ENCODE results near the gene RRP9.

Gene RRP9

DNA sequence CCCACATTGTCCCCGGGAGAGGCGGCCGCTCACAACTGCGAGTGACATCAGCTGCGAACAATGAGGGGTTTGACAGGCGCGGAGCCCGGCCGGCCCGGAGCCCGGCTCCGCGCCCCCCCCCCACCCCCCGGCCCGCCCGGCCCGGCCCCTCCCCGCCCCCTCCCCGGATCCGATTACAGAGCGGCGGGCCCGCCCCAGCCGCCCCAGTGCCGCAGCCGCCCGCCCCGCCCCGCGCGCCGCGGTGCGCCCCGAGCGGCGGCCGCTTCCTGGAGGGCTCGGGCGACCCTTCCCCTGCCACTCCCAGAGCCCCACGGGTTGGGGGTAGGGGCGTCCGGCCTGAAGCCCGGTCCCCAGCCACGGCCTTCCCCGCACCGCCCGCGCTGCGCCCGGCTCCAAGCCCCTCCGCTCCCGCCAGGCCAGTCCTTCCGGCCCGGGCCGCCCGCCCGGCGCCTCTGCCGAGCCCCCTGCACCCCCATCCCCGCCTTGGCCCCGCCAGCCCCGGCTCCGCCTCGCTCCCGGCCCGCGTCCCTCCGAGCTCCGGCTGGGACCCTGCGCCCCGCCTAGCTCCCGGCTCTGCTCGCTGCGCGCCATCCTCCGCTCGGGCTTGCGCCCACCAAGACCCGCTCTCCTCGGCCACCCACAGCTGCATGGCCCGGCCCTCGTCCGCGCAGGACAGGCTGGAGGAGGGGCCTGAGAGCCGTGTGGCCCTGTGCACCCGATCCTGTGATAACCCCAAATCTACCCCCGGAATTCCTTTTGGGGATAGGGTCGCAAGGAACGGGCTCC lies 25.9 kb upstream of the RRP9 start, which contains the start of gene PCBP4:
Gene PCBP4 (minus strand): TSS at position 71 of the 786 bp plus-strand sequence. CDS start 6,214 bp downstream, outside the sequence.
- Histone ChIP-seq H3K9ac (ENCODE audit: low read depth, low read length, poor library complexity) (peak within 1 kb of the TSS; percentile 97), H3K14ac (ENCODE audit: low read length) (peak within 1 kb of the TSS; percentile 77), H3K18ac (ENCODE audit: low read length) (peak within 1 kb of the TSS; percentile 100), H3K4me1 (ENCODE audit: control insufficient read depth in 2 of 2, insufficient read depth in 1 of 2, low read depth in 1 of 2, low read length in 2 of 2) (peaks cover 43 to 53% of the 10 kb centered on the region in 2 donors), H4K91ac (ENCODE audit: low read depth, low read length, poor library complexity) (peak within 1 kb of the TSS; percentile 81), H3K36me3 (replicated peaks in 1 of 2; ENCODE audit: control insufficient read depth in 2 of 2, insufficient read depth in 2 of 2, low read length in 2 of 2) (peaks cover 0 to 3% of the 10 kb centered on the region in 2 donors), H2AK5ac (ENCODE audit: low read depth, low read length) (peak within 1 kb of the TSS; percentile 96), H2BK15ac (ENCODE audit: low read length) (peak within 1 kb of the TSS; percentile 93), H3K27ac (replicated peaks; ENCODE audit: low read length) (peak within 1 kb of the TSS; percentile 98), H2BK12ac (ENCODE audit: low read length) (peak within 1 kb of the TSS; percentile 98), H2BK5ac (ENCODE audit: low read length) (peak within 1 kb of the TSS; percentile 97), H3K4me3 (ENCODE audit: low read length in 2 of 2) (peak within 1 kb of the TSS; percentile 60 to 92), H3K4ac (ENCODE audit: low read length) (peak within 1 kb of the TSS; percentile 97), H2AFZ (ENCODE audit: low read length) (peak within 1 kb of the TSS; percentile 85), H3K23ac (ENCODE audit: low read depth, low read length, poor library complexity) (peak within 1 kb of the TSS; percentile 32), H3K27me3 (ENCODE audit: control insufficient read depth in 3 of 3, insufficient read depth in 3 of 3, low read depth in 1 of 3, low read length in 3 of 3) (no peaks in the 10 kb centered on the region), H2BK120ac (ENCODE audit: low read depth, low read length) (peak within 1 kb of the TSS; percentile 81), H3K79me1 (ENCODE audit: low read depth, low read length) (peaks cover 6% of the 10 kb centered on the region), H3K4me2 (ENCODE audit: insufficient read depth, low read length, poor library complexity, severe bottlenecking) (peak within 1 kb of the TSS; percentile 93), H3K9me3 (replicated peaks in 1 of 2; ENCODE audit: control insufficient read depth in 2 of 2, insufficient read depth in 1 of 2, low read depth in 1 of 2, low read length in 2 of 2) (peaks cover 0 to 2% of the 10 kb centered on the region in 2 donors), H4K8ac (ENCODE audit: low read depth, low read length) (peak within 1 kb of the TSS; percentile 70)
- no peak for DNase-seq (ENCODE audit: low spot score)
- no CpG with 5 or more reads among the region's 90 CpGs for WGBS, 2 donors (ENCODE audit: extremely low coverage in 2 of 2, insufficient read length in 2 of 2, insufficient replicate concordance in 1 of 2)

DNA sequence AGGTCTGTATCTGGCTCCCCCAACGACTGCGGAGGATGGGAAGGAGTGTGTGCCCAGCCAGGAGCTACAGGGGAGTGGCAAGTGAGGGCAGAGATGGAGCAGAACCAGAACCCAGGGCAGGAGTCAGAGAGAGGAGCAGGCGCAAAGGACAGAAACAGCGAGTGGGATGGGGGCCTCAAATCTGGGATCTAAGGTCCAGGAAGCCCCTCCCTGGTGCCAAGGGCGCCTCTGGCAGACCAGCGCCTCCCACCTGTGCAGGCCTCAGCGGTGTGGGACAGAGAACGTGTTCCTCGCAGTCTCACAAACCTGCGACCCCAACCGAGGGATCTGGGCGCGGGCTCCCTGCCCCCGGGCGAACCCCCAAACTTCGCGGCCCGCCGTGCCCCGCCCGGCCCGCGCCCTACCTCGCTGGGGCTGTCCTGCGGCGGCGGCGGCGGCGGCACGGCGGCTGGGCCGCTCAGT lies 25.2 kb upstream of the RRP9 start:
- Histone ChIP-seq H2BK120ac (ENCODE audit: low read depth, low read length) (peak overlapping the region; percentile 81), H2BK15ac (ENCODE audit: low read length) (peak overlapping the region; percentile 13), H3K79me1 (ENCODE audit: low read depth, low read length) (peaks cover 6% of the 10 kb centered on the region), H3K27ac (replicated peaks; ENCODE audit: low read length) (peak overlapping the region; percentile 67), H3K14ac (ENCODE audit: low read length) (peak overlapping the region; percentile 77), H3K9ac (ENCODE audit: low read depth, low read length, poor library complexity) (peak overlapping the region; percentile 90), H3K4me3 (ENCODE audit: low read length in 2 of 2) (peak overlapping the region; percentile 60 to 83), H3K4me2 (ENCODE audit: insufficient read depth, low read length, poor library complexity, severe bottlenecking) (peak overlapping the region; percentile 92), H2AK5ac (ENCODE audit: low read depth, low read length) (peak overlapping the region; percentile 96), H4K8ac (ENCODE audit: low read depth, low read length) (no peak overlapping the region), H3K27me3 (ENCODE audit: control insufficient read depth in 3 of 3, insufficient read depth in 3 of 3, low read depth in 1 of 3, low read length in 3 of 3) (no peaks in the 10 kb centered on the region), H2BK5ac (ENCODE audit: low read length) (peak overlapping the region; percentile 82), H3K4ac (ENCODE audit: low read length) (peak overlapping the region; percentile 43), H3K23ac (ENCODE audit: low read depth, low read length, poor library complexity) (no peak overlapping the region), H2AFZ (ENCODE audit: low read length) (peak overlapping the region; percentile 82), H2BK12ac (ENCODE audit: low read length) (peak overlapping the region; percentile 27), H4K91ac (ENCODE audit: low read depth, low read length, poor library complexity) (no peak overlapping the region), H3K18ac (ENCODE audit: low read length) (peak overlapping the region; percentile 20), H3K4me1 (ENCODE audit: control insufficient read depth in 2 of 2, insufficient read depth in 1 of 2, low read depth in 1 of 2, low read length in 2 of 2) (peaks cover 43 to 56% of the 10 kb centered on the region in 2 donors), H3K36me3 (replicated peaks in 1 of 2; ENCODE audit: control insufficient read depth in 2 of 2, insufficient read depth in 2 of 2, low read length in 2 of 2) (peaks cover 0 to 3% of the 10 kb centered on the region in 2 donors), H3K9me3 (replicated peaks in 1 of 2; ENCODE audit: control insufficient read depth in 2 of 2, insufficient read depth in 1 of 2, low read depth in 1 of 2, low read length in 2 of 2) (peaks cover 0 to 2% of the 10 kb centered on the region in 2 donors)
- WGBS, 2 donors (ENCODE audit: extremely low coverage in 2 of 2, insufficient read length in 2 of 2, insufficient replicate concordance in 1 of 2) = no CpG with 5 or more reads among the region's 33 CpGs
- DNase-seq (ENCODE audit: low spot score) = no peak

DNA sequence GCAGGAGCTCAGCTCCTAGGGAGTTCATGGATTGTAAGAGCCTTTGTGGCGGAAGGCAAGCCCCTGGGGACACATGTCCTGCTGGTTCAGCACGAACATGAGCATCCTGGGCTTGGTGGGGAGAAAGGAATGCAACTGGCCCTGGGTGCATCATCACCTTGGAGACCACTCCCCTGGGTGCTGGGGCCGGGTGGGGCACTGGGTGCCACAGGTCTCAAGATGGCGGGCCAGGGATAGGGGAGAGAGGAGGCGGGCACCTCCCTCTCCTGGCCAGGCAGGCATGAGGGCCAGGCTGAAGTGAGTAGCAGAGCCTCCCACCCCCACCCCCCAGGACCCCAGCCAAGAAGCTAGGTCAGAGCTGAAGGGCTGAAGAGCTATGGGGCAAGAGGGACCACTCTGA lies 24.8 kb upstream of the RRP9 start:
- peak overlapping the region; percentile 90 for H3K9ac ChIP-seq (ENCODE audit: low read depth, low read length, poor library complexity)
- H4K91ac ChIP-seq (ENCODE audit: low read depth, low read length, poor library complexity) = no peak overlapping the region
- H3K23ac ChIP-seq (ENCODE audit: low read depth, low read length, poor library complexity) = peak overlapping the region; percentile 32
- H3K9me3 ChIP-seq (replicated peaks in 1 of 2; ENCODE audit: control insufficient read depth in 2 of 2, insufficient read depth in 1 of 2, low read depth in 1 of 2, low read length in 2 of 2) = peaks cover 0 to 2% of the 10 kb centered on the region in 2 donors
- H4K8ac ChIP-seq (ENCODE audit: low read depth, low read length) = no peak overlapping the region
- no peak overlapping the region for H3K14ac ChIP-seq (ENCODE audit: low read length)
- peak overlapping the region; percentile 98 for H2BK12ac ChIP-seq (ENCODE audit: low read length)
- WGBS, 2 donors (ENCODE audit: extremely low coverage in 2 of 2, insufficient read length in 2 of 2, insufficient replicate concordance in 1 of 2) = no CpG with 5 or more reads among the region's 5 CpGs
- H2BK15ac ChIP-seq (ENCODE audit: low read length) = peak overlapping the region; percentile 13
- H3K4ac ChIP-seq (ENCODE audit: low read length) = no peak overlapping the region
- peak overlapping the region; percentile 81 for H2BK120ac ChIP-seq (ENCODE audit: low read depth, low read length)
- H3K4me2 ChIP-seq (ENCODE audit: insufficient read depth, low read length, poor library complexity, severe bottlenecking) = peak overlapping the region; percentile 92
- peak overlapping the region; percentile 60 to 83 for H3K4me3 ChIP-seq (ENCODE audit: low read length in 2 of 2)
- peak overlapping the region; percentile 96 for H2AK5ac ChIP-seq (ENCODE audit: low read depth, low read length)
- H3K36me3 ChIP-seq (replicated peaks in 1 of 2; ENCODE audit: control insufficient read depth in 2 of 2, insufficient read depth in 2 of 2, low read length in 2 of 2) = peaks cover 0 to 3% of the 10 kb centered on the region in 2 donors
- H2AFZ ChIP-seq (ENCODE audit: low read length) = no peak overlapping the region
- peaks cover 8% of the 10 kb centered on the region for H3K79me1 ChIP-seq (ENCODE audit: low read depth, low read length)
- H3K4me1 ChIP-seq (ENCODE audit: control insufficient read depth in 2 of 2, insufficient read depth in 1 of 2, low read depth in 1 of 2, low read length in 2 of 2) = peaks cover 43 to 56% of the 10 kb centered on the region in 2 donors
- no peak for DNase-seq (ENCODE audit: low spot score)
- H3K27me3 ChIP-seq (ENCODE audit: control insufficient read depth in 3 of 3, insufficient read depth in 3 of 3, low read depth in 1 of 3, low read length in 3 of 3) = no peaks in the 10 kb centered on the region
- H3K27ac ChIP-seq (replicated peaks; ENCODE audit: low read length) = no peak overlapping the region
- H2BK5ac ChIP-seq (ENCODE audit: low read length) = peak overlapping the region; percentile 82
- peak overlapping the region; percentile 86 for H3K18ac ChIP-seq (ENCODE audit: low read length)

DNA sequence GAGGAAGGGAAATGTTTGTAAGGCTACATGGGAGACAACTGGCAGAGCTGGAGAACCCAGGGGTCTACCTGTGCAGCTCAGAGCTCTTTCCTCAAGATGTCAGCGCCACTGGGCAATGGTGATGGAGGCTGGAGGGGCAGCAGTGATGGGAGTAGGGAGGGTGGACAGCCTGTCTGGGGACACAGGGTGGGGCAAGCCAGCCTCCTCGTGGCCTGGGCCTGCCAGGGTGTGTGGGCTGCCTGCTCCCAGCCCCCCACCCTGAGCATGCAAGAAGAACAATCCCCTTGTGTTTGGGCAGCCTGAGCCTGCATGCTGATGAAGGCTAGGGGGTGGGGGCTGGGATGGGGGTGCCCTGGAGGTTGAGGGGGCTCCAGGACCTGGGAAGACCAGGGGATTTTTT lies 24.3 kb upstream of the RRP9 start:
- H3K18ac ChIP-seq (ENCODE audit: low read length) = peak overlapping the region; percentile 86
- H2BK5ac ChIP-seq (ENCODE audit: low read length) = peak overlapping the region; percentile 82
- peaks cover 3 to 5% of the 10 kb centered on the region in 2 donors for H3K36me3 ChIP-seq (replicated peaks in 1 of 2; ENCODE audit: control insufficient read depth in 2 of 2, insufficient read depth in 2 of 2, low read length in 2 of 2)
- peak overlapping the region; percentile 95 for H2BK12ac ChIP-seq (ENCODE audit: low read length)
- H4K91ac ChIP-seq (ENCODE audit: low read depth, low read length, poor library complexity) = no peak overlapping the region
- H3K14ac ChIP-seq (ENCODE audit: low read length) = peak overlapping the region; percentile 5
- no peak overlapping the region for H3K4ac ChIP-seq (ENCODE audit: low read length)
- peak overlapping the region; percentile 99 for H2BK15ac ChIP-seq (ENCODE audit: low read length)
- H3K27me3 ChIP-seq (ENCODE audit: control insufficient read depth in 3 of 3, insufficient read depth in 3 of 3, low read depth in 1 of 3, low read length in 3 of 3) = no peaks in the 10 kb centered on the region
- no peak overlapping the region for H2BK120ac ChIP-seq (ENCODE audit: low read depth, low read length)
- peak overlapping the region; percentile 63 for H3K9ac ChIP-seq (ENCODE audit: low read depth, low read length, poor library complexity)
- peak overlapping the region; percentile 92 for H3K4me2 ChIP-seq (ENCODE audit: insufficient read depth, low read length, poor library complexity, severe bottlenecking)
- DNase-seq (ENCODE audit: low spot score) = no peak
- peaks cover 8% of the 10 kb centered on the region for H3K79me1 ChIP-seq (ENCODE audit: low read depth, low read length)
- peak overlapping the region; percentile 96 for H2AK5ac ChIP-seq (ENCODE audit: low read depth, low read length)
- peak overlapping the region in 1 of 2 donors; percentile 60 for H3K4me3 ChIP-seq (ENCODE audit: low read length in 2 of 2)
- no peak overlapping the region for H3K23ac ChIP-seq (ENCODE audit: low read depth, low read length, poor library complexity)
- H2AFZ ChIP-seq (ENCODE audit: low read length) = no peak overlapping the region
- no peak overlapping the region for H4K8ac ChIP-seq (ENCODE audit: low read depth, low read length)
- peaks cover 0 to 2% of the 10 kb centered on the region in 2 donors for H3K9me3 ChIP-seq (replicated peaks in 1 of 2; ENCODE audit: control insufficient read depth in 2 of 2, insufficient read depth in 1 of 2, low read depth in 1 of 2, low read length in 2 of 2)
- no CpG with 5 or more reads among the region's 2 CpGs for WGBS, 2 donors (ENCODE audit: extremely low coverage in 2 of 2, insufficient read length in 2 of 2, insufficient replicate concordance in 1 of 2)
- no peak overlapping the region for H3K27ac ChIP-seq (replicated peaks; ENCODE audit: low read length)
- peaks cover 43 to 56% of the 10 kb centered on the region in 2 donors for H3K4me1 ChIP-seq (ENCODE audit: control insufficient read depth in 2 of 2, insufficient read depth in 1 of 2, low read depth in 1 of 2, low read length in 2 of 2)

Data from neuronal stem cell (in vitro differentiated cells).